ENCODE data around the gene DIPK1A.

- TF ChIP-seq, protein P1, sequence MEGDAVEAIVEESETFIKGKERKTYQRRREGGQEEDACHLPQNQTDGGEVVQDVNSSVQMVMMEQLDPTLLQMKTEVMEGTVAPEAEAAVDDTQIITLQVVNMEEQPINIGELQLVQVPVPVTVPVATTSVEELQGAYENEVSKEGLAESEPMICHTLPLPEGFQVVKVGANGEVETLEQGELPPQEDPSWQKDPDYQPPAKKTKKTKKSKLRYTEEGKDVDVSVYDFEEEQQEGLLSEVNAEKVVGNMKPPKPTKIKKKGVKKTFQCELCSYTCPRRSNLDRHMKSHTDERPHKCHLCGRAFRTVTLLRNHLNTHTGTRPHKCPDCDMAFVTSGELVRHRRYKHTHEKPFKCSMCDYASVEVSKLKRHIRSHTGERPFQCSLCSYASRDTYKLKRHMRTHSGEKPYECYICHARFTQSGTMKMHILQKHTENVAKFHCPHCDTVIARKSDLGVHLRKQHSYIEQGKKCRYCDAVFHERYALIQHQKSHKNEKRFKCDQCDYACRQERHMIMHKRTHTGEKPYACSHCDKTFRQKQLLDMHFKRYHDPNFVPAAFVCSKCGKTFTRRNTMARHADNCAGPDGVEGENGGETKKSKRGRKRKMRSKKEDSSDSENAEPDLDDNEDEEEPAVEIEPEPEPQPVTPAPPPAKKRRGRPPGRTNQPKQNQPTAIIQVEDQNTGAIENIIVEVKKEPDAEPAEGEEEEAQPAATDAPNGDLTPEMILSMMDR (IDR thresholded peaks at IDR 0.05), result no peak
- TF ChIP-seq POLR2A (IDR thresholded peaks at IDR 0.05), result no peak
These were observed 106.0 kb downstream of the DIPK1A start for GRCh38 chr1:92855236-92855635.

All from esophagus squamous epithelium (tissue), 4 donors.